CD14-positive monocyte (primary cell): ENCODE measurements around the gene CAMKK1. TPM values are rescaled to one million over a fixed set of nuclear protein-coding genes. Genes with fewer than 3 reads are reported as not detected.

ENCODE experiments used
- DNase-seq, 3 donors: peaks; one replicate each; pipeline ENCODE4 v3.0.0-alpha.2; 2011 to 2022
- H2AFZ ChIP-seq: 2 replicates; pipeline ENCODE4 v1.6.0; 2012; ENCODE audit warnings: mild to moderate bottlenecking, low read depth, low read length, inconsistent platforms; ENCODE audit not compliant: insufficient read depth, poor library complexity, severe bottlenecking
- H3K27ac ChIP-seq, 2 donors: 1 replicate in 1 of 2; 2 replicates in 1 of 2; pipeline ENCODE4 v1.5.1; 2012 to 2013; ENCODE audit warnings: low read length in 2 of 2, control low read depth in 1 of 2, inconsistent platforms in 1 of 2, low read depth in 1 of 2, mild to moderate bottlenecking in 1 of 2
- H3K27me3 ChIP-seq, 2 donors: one replicate each; pipeline versions ENCODE4 v1.6.0 to v1.6.1; 2011 to 2013; ENCODE audit warnings: low read length in 2 of 2; ENCODE audit not compliant: control insufficient read depth in 2 of 2, insufficient read depth in 2 of 2
- H3K36me3 ChIP-seq, 2 donors: replicated peaks in 1 of 2; 1 replicate in 1 of 2; 2 replicates in 1 of 2; pipeline versions ENCODE4 v1.5.1 to v1.6.1; 2012 to 2013; ENCODE audit warnings: low read length in 2 of 2, control low read depth in 1 of 2, inconsistent platforms in 1 of 2, mild to moderate bottlenecking in 1 of 2; ENCODE audit not compliant: insufficient read depth in 2 of 2, control insufficient read depth in 1 of 2
- H3K4me1 ChIP-seq, 2 donors: 1 replicate in 1 of 2; 2 replicates in 1 of 2; pipeline versions ENCODE4 v1.5.1 to v1.6.1; 2012 to 2013; ENCODE audit warnings: low read length in 2 of 2, control low read depth in 1 of 2, inconsistent platforms in 1 of 2, mild to moderate bottlenecking in 1 of 2, moderate library complexity in 1 of 2; ENCODE audit not compliant: insufficient read depth in 2 of 2, control insufficient read depth in 1 of 2
- H3K4me2 ChIP-seq: replicated peaks from 2 replicates; pipeline ENCODE3; 2012; ENCODE audit warnings: low read length, moderate library complexity, mild to moderate bottlenecking; ENCODE audit not compliant: poor library complexity, severe bottlenecking; ENCODE audit errors: extremely low read depth
- H3K4me3 ChIP-seq, 3 experiments: fragments of 200-600 bp in 1 of 3; sonication (generic) in 1 of 3; replicated peaks in 1 of 3; 1 replicate in 2 of 3; 2 replicates in 1 of 3; pipeline ENCODE4 v1.5.1; 2011 to 2013; ENCODE audit warnings: low read length in 3 of 3, mild to moderate bottlenecking in 3 of 3, control low read depth in 2 of 3, low read depth in 2 of 3, inconsistent platforms in 1 of 3, moderate library complexity in 1 of 3
- H3K79me2 ChIP-seq: 2 replicates; pipeline ENCODE4 v1.6.0; 2012; ENCODE audit warnings: mild to moderate bottlenecking, control low read depth, inconsistent platforms, low read length, moderate library complexity; ENCODE audit not compliant: insufficient read depth
- H3K9ac ChIP-seq: 2 replicates; pipeline ENCODE4 v1.6.0; 2017; ENCODE audit warnings: low read length, mild to moderate bottlenecking; ENCODE audit not compliant: insufficient read depth, poor library complexity, severe bottlenecking
- H3K9me3 ChIP-seq, 2 donors: replicated peaks in 1 of 2; 1 replicate in 1 of 2; 2 replicates in 1 of 2; pipeline versions ENCODE4 v1.5.1 to v1.6.1; 2012 to 2013; ENCODE audit warnings: low read length in 2 of 2, control low read depth in 1 of 2; ENCODE audit not compliant: control insufficient read depth in 1 of 2, insufficient read depth in 1 of 2
- H4K20me1 ChIP-seq: 2 replicates; pipeline ENCODE4 v1.6.0; 2012; ENCODE audit warnings: mild to moderate bottlenecking, low read length, control low read depth, moderate library complexity; ENCODE audit not compliant: insufficient read depth
- H3K27ac Mint-ChIP-seq, 7 donors: one replicate each; pipeline ENCODE4 v1.8.0; 2020; ENCODE audit warnings: mild to moderate bottlenecking in 7 of 7, mixed read lengths in 7 of 7, moderate library complexity in 6 of 7, inconsistent platforms in 2 of 7
- H3K27me3 Mint-ChIP-seq, 3 donors: one replicate each; pipeline ENCODE4 v1.8.0; 2021 to 2022; ENCODE audit warnings: low read depth in 3 of 3, mild to moderate bottlenecking in 3 of 3, mixed read lengths in 3 of 3, moderate library complexity in 3 of 3, inconsistent platforms in 1 of 3
- H3K36me3 Mint-ChIP-seq, 2 donors: one replicate each; pipeline ENCODE4 v1.8.0; 2020; ENCODE audit warnings: mixed read lengths in 2 of 2, inconsistent platforms in 1 of 2, mild to moderate bottlenecking in 1 of 2
- H3K4me1 Mint-ChIP-seq: one replicate; pipeline ENCODE4 v1.8.0; 2020; ENCODE audit warnings: mild to moderate bottlenecking, mixed read lengths
- H3K4me3 Mint-ChIP-seq, 2 donors: one replicate each; pipeline ENCODE4 v1.8.0; 2020; ENCODE audit warnings: mild to moderate bottlenecking in 2 of 2, mixed read lengths in 2 of 2, moderate library complexity in 1 of 2
- H3K9me3 Mint-ChIP-seq, 7 donors: one replicate each; pipeline ENCODE4 v1.8.0; 2020 to 2022; ENCODE audit warnings: mixed read lengths in 7 of 7, mild to moderate bottlenecking in 6 of 7, moderate library complexity in 6 of 7, inconsistent platforms in 2 of 7
- CTCF ChIP-seq: fragments of 200-600 bp; IDR thresholded peaks from one replicate; pipeline ENCODE4 v1.8.0; 2022; ENCODE audit warnings: antibody characterized with exemption, mild to moderate bottlenecking
- WGBS: methylation state at CpG from one replicate; pipeline ENCODE4 v1.1.5; 2013; ENCODE audit warnings: missing lambda C conversion rate; ENCODE audit not compliant: insufficient coverage; 5-methylcytosine and 5-hydroxymethylcytosine counted together
- intact Hi-C, 2 donors: fragments of 100-400 bp; cut with micrococcal nuclease; formaldehyde crosslinking; loops; one replicate each; pipeline versions ENCODE4 v1.15.0 to v1.15.1; 2023
- polyA plus RNA-seq, 3 donors: library from polyadenylated mRNA; depleted of rRNA in 1 of 3; unstranded in 2 of 3; stranded (reverse) in 1 of 3; fragments of 300-500 nt in 2 of 3; fragments of >200 nt in 1 of 3; fragmentation: Illumina TruSeq in 2 of 3; gene quantifications; 1 replicate in 2 of 3; 2 replicates in 1 of 3; pipeline ENCODE4 v1.2.3, GENCODE V29; 2012 to 2021

The CAMKK1 gene
- polyA plus RNA-seq, 3 donors = 0.74 to 24.1 (median 1.5) TPM

GRCh38 chr17:3879591-3880417, 13.0 kb downstream of the CAMKK1 start:
- Histone ChIP-seq H3K27ac (no peak overlapping the region), H3K9ac (no peak overlapping the region), H4K20me1 (no peaks in the 10 kb centered on the region), H2AFZ (no peak overlapping the region), H3K4me3 (no peak overlapping the region), H3K79me2 (no peaks in the 10 kb centered on the region), H3K36me3 (peaks cover 20 to 24% of the 10 kb centered on the region in 2 donors), H3K27me3 (no peaks in the 10 kb centered on the region), H3K4me2 (no peak overlapping the region), H3K4me1 (no peaks in the 10 kb centered on the region), H3K9me3 (no peaks in the 10 kb centered on the region)
- H3K36me3 Mint-ChIP-seq = peaks cover 47 to 52% of the 10 kb centered on the region in 2 donors
- peaks cover 1% of the 10 kb centered on the region for H3K4me1 Mint-ChIP-seq
- H3K27ac Mint-ChIP-seq = no peak overlapping the region
- intact Hi-C loops = no loop called here
- no peak for DNase-seq
- no peak overlapping the region for H3K4me3 Mint-ChIP-seq
- no peaks in the 10 kb centered on the region for H3K9me3 Mint-ChIP-seq
- WGBS = 96% methylated on average over 25 of the region's 25 CpGs
- peaks cover 0 to 3% (median 1%) of the 10 kb centered on the region in 3 donors for H3K27me3 Mint-ChIP-seq
- TF ChIP-seq CTCF = no peak

GRCh38 chr17:3879186-3879585, 13.7 kb downstream of the CAMKK1 start:
- Mint-ChIP-seq H3K4me1 (no peaks in the 10 kb centered on the region), H3K9me3 (no peaks in the 10 kb centered on the region), H3K36me3 (peaks cover 42 to 46% of the 10 kb centered on the region in 2 donors), H3K27me3 (peaks cover 0 to 1% (median 0%) of the 10 kb centered on the region in 3 donors), H3K27ac (peak overlapping the region in 1 of 7 donors; percentile 21), H3K4me3 (no peak overlapping the region)
- intact Hi-C loops = no loop called here
- Histone ChIP-seq H3K36me3 (peaks cover 14 to 18% of the 10 kb centered on the region in 2 donors), H4K20me1 (no peaks in the 10 kb centered on the region), H2AFZ (no peak overlapping the region), H3K27me3 (no peaks in the 10 kb centered on the region), H3K4me2 (no peak overlapping the region), H3K9ac (no peak overlapping the region), H3K9me3 (no peaks in the 10 kb centered on the region), H3K27ac (no peak overlapping the region), H3K4me1 (no peaks in the 10 kb centered on the region), H3K4me3 (no peak overlapping the region), H3K79me2 (no peaks in the 10 kb centered on the region)
- WGBS = 84% methylated on average over 5 of the region's 5 CpGs
- TF ChIP-seq CTCF = no peak
- DNase-seq = no peak
